Renal pelvis (tissue), 4 donors: Measurements from ENCODE around the gene ARAP3. TPM values are rescaled to one million over a fixed set of nuclear protein-coding genes. Genes with fewer than 3 reads are reported as not detected.

Experiments
- DNase-seq: peaks from one replicate; pipeline ENCODE4 v3.0.0-alpha.2; 2013
- polyA plus RNA-seq, 3 donors: library from polyadenylated mRNA; unstranded; fragments of 120-200 nt; gene quantifications; one replicate each; pipeline ENCODE4 v1.2.1, GENCODE V29; 2013; ENCODE audit not compliant: insufficient read length in 3 of 3

ARAP3 gene
- polyA plus RNA-seq, 3 donors: 20.3 to 25.1 (median 21.6) TPM

GRCh38 chr5:141647242-141647641 lies 34.8 kb downstream of the ARAP3 start:
- DNase-seq: no peak

- no peak for DNase-seq
Observed at GRCh38 chr5:141646026-141646425, 36.0 kb downstream of the ARAP3 start.

GRCh38 chr5:141641634-141642267 lies 40.3 kb downstream of the ARAP3 start:
- no peak for DNase-seq

- no peak for DNase-seq
Observed at GRCh38 chr5:141640698-141641097, 41.3 kb downstream of the ARAP3 start.

DNA sequence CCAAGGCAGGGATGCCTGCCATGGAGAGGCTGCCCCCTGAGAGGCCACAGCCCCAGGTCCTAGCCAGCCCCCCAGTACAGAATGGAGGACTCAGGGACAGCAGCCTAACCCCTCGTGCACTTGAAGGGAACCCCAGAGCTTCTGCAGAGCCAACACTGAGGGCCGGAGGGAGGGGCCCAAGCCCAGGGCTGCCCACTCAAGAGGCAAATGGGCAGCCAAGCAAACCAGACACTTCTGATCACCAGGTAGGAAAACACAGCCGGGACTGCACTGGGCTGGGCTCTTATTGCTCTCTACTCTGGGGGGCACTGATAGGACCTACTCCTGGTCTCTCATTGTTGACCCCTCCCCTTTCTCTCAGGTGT lies 42.0 kb downstream of the ARAP3 start:
- DNase-seq: no peak

GRCh38 chr5:141639357-141640050 lies 42.5 kb downstream of the ARAP3 start:
- DNase-seq: no peak

- DNase-seq: no peak
Observed at GRCh38 chr5:141638771-141639170, 43.3 kb downstream of the ARAP3 start.

GRCh38 chr5:141637767-141638419 lies 44.1 kb downstream of the ARAP3 start:
- no peak for DNase-seq

GRCh38 chr5:141637123-141637766 lies 44.8 kb downstream of the ARAP3 start:
- no peak for DNase-seq

- peak; percentile 89 for DNase-seq
Observed at GRCh38 chr5:141636413-141637122, 45.5 kb downstream of the ARAP3 start, which contains the start of the genes HDAC3 and RELL2. HDAC3 (minus strand) TSS chr5:141636849; CDS start chr5:141636790, 59 bp downstream. RELL2 (plus strand) TSS chr5:141636997; CDS start chr5:141638226, 1,229 bp downstream.

- DNase-seq: no peak
Observed at GRCh38 chr5:141636106-141636412, 46.0 kb downstream of the ARAP3 start.

GRCh38 chr5:141635646-141636045 lies 46.4 kb downstream of the ARAP3 start:
- no peak for DNase-seq

DNA sequence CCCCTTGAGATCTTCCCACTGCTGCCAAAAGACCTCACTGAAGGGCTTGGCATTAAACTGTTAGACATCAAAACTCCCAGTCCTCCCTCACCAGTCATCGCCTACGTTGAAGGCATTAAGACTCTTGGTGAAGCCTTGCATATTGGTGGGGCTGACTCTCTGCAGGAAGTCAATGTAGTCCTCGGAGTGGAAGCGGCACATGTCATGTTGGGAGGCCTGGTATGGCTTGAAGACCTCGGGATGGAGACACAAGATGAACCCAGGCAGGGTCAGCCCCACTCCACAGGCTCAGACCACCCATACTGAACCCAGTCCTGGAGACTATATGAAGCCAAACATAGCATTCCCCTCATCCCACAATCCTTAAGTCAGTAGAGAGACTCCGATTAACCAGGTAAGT lies 47.3 kb downstream of the ARAP3 start:
- DNase-seq: no peak

DNA sequence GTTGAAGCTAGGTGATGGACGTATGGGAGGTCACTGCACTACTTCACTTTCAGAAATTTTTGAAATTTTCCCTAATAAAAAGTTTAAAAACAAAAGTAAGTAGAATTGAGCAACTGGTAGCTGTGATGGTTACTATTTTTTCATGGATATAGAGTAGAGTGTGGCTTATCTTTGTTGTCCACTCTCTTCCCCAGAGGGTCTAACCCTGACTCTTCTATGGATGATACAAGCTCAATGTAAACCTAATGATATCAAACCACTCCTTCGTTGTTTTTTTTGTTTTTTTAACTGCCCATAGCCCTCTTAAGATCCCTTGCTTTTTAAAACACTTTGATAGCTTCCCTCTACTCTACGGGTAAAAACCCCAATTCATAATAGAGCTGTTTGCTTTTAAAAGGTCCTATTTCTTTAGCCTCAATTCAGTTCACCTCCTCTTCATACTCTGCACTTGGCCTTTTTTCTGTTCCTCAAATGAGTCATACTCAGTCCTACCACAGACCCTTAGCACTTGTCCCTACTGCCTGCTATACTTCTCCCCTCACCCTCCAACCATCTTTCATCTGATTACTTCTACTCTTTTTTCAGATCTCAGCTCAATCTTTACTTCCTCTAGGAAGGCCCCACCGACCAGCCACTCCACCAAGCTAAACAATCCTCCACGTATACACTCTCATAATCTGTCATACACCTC lies 48.0 kb downstream of the ARAP3 start:
- no peak for DNase-seq

- no peak for DNase-seq
Observed at GRCh38 chr5:141632650-141633049, 49.4 kb downstream of the ARAP3 start.

- DNase-seq: no peak
Observed at GRCh38 chr5:141630570-141631140, 51.4 kb downstream of the ARAP3 start.

DNA sequence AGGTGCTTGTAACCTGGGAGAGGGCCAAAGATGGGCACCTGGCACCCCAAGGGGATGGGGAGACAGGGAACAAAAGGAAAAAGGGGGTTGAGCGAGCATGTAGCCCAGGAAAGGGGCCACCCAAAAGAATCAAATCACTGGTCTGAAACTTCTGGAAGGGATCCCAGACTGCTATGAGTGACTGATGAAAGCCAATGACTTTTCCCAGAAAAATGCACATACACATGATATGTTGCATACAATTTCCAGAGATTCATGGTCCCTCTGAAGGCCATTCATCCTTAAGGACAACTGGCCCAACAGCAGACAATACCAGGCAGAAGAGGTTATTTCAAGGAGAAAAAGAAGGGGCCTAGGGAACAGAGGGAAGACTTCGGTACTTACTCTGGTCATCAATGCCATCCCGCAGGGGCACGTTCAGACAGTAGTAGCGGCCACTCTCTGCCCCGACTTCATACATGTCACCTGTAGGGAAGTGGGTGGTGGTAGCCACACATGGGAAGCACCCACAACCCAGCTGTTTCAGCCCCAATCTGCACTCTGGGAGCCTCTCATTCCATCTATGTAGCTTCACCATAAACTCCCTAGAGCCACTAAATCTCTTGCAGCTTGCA lies 53.7 kb downstream of the ARAP3 start:
- DNase-seq: no peak

- DNase-seq: no peak
Observed at GRCh38 chr5:141623611-141624010, 58.4 kb downstream of the ARAP3 start.

DNA sequence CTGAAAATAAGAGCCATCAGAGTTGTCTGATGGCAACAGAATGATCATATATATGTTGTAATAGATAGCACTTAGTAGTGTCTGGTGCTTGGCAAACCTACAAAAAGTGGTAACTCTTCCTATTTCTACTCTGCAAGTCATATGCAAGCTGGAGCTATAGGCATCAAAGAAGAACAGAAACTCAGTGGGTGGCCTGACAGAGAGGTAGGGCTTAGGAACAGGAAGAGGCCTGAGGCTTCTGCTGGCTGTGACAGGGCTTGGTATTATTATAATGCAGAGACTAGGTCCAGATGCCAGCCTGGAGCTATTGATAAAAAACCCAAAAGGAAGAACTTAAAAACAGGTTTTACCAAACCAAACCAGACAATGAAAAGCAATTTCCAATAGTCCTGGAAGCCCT lies 58.8 kb downstream of the ARAP3 start:
- DNase-seq: no peak

- DNase-seq: peak; percentile 96
Observed at GRCh38 chr5:141618804-141619554, 63.1 kb downstream of the ARAP3 start, which contains the start of gene DIAPH1. DIAPH1 (minus strand) TSS chr5:141619000; CDS start chr5:141618914, 86 bp downstream.
